Vagina (tissue), 2 donors: ENCODE measurements around the gene ARPIN. TPM values are rescaled to one million over a fixed set of nuclear protein-coding genes. Genes with fewer than 3 reads are reported as not detected.
"Not testable (repeated sequence)": the region's sequence is repeated elsewhere in the genome, so short reads cannot be mapped to it uniquely, and the experiment has no call there.

Experiments used
- DNase-seq, 2 donors: peaks; one replicate each; pipeline ENCODE4 v3.0.0-alpha.2; 2017; ENCODE audit errors: extremely low spot score in 2 of 2
- H3K27ac ChIP-seq: fragments of 200-600 bp; sonication (generic); one replicate; pipeline ENCODE4 v1.5.1; 2019
- H3K27me3 ChIP-seq: fragments of 200-600 bp; sonication (generic); one replicate; pipeline ENCODE4 v1.5.1; 2019
- H3K36me3 ChIP-seq, 2 donors: fragments of 200-600 bp; sonication (generic); one replicate each; pipeline ENCODE4 v1.5.1; 2017 to 2019
- H3K4me1 ChIP-seq: fragments of 200-600 bp; sonication (generic); one replicate; pipeline ENCODE4 v1.5.1; 2019
- H3K4me3 ChIP-seq, 2 donors: fragments of 200-600 bp; sonication (generic); 1 replicate in 1 of 2; 2 replicates in 1 of 2; pipeline ENCODE4 v1.5.1; 2016 to 2019
- H3K9me3 ChIP-seq: fragments of 200-600 bp; sonication (generic); one replicate; pipeline ENCODE4 v1.5.1; 2019
- CTCF ChIP-seq, 3 experiments: fragments of 450-650 bp in 2 of 3; fragments of 200-600 bp in 1 of 3; sonication (generic) in 1 of 3; IDR thresholded peaks; one replicate each; pipeline ENCODE4 v1.5.1; 2017 to 2019; ENCODE audit warnings: antibody characterized with exemption in 3 of 3, mild to moderate bottlenecking in 2 of 3, moderate library complexity in 2 of 3
- POLR2A ChIP-seq, 2 donors: fragments of 450-650 bp; IDR thresholded peaks; one replicate each; pipeline ENCODE4 v1.6.1; 2017; ENCODE audit warnings: antibody characterized with exemption in 2 of 2, mild to moderate bottlenecking in 2 of 2, moderate library complexity in 2 of 2
- POLR2AphosphoS5 ChIP-seq, 2 donors: sonication (generic); formaldehyde crosslinking; IDR thresholded peaks; one replicate each; pipeline ENCODE4 v1.9.0; 2017; ENCODE audit warnings: antibody characterized with exemption in 2 of 2, mild to moderate bottlenecking in 2 of 2, low read depth in 1 of 2; ENCODE audit not compliant: insufficient read depth in 1 of 2
- intact Hi-C: fragments of 100-400 bp; cut with DNase I; formaldehyde crosslinking; loops from one replicate; pipeline ENCODE4 v1.15.1; 2023
- total RNA-seq: library from RNA; depleted of rRNA; stranded (reverse); fragments of >200 nt; gene quantifications from one replicate; pipeline ENCODE4 v1.2.3, GENCODE V29; 2016

The ARPIN gene
- total RNA-seq, 1 donor from 2014 or later, result 20.1 TPM

DNA sequence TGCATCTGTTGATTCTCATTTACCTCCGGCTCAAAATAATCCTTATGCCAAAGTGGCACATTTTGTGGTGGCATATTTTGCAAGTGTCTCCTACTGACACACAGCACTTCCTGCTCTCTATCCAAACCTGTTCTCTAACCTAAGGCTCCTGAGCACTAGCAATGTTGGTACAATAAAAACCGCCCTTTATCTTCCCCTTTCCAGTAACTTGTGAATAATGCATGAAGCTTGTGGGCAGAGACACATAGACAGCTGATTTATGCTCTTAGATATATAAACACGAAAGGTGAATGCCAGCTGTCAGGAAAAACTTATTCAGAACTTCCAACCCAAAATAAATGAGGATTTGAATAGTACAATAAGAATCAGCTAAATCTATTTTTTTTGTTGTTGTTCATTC, 34.6 kb upstream of the ARPIN start:
- TF ChIP-seq POLR2A (IDR thresholded peaks at IDR 0.05) (no peak), POLR2AphosphoS5 (IDR thresholded peaks at IDR 0.05; ENCODE audit: insufficient read depth in 1 of 2, low read depth in 1 of 2) (no peak), CTCF (IDR thresholded peaks at IDR 0.05) (no peak)
- Histone ChIP-seq H3K27ac (no peak overlapping the region), H3K4me3 (no peak overlapping the region), H3K27me3 (no peaks in the 10 kb centered on the region), H3K4me1 (no peaks in the 10 kb centered on the region), H3K9me3 (no peaks in the 10 kb centered on the region), H3K36me3 (no peaks in the 10 kb centered on the region)
- intact Hi-C loops, result no loop called here
- no peak for DNase-seq

GRCh38 chr15:89946681-89947299, 34.0 kb upstream of the ARPIN start:
- Histone ChIP-seq H3K9me3 (no peaks in the 10 kb centered on the region), H3K27ac (no peak overlapping the region), H3K27me3 (no peaks in the 10 kb centered on the region), H3K4me1 (no peaks in the 10 kb centered on the region), H3K36me3 (no peaks in the 10 kb centered on the region), H3K4me3 (no peak overlapping the region)
- DNase-seq, result no peak
- TF ChIP-seq CTCF (IDR thresholded peaks at IDR 0.05), result no peak
- TF ChIP-seq POLR2A (IDR thresholded peaks at IDR 0.05), result no peak
- no peak for TF ChIP-seq POLR2AphosphoS5 (IDR thresholded peaks at IDR 0.05; ENCODE audit: insufficient read depth in 1 of 2, low read depth in 1 of 2)
- intact Hi-C loops, result no loop called here

GRCh38 chr15:89943721-89944120, 31.0 kb upstream of the ARPIN start:
- DNase-seq, H3K4me1 ChIP-seq, H3K27ac ChIP-seq, H3K27me3 ChIP-seq, H3K4me3 ChIP-seq, H3K9me3 ChIP-seq, H3K36me3 ChIP-seq, intact Hi-C loops: not testable (repeated sequence)

GRCh38 chr15:89939910-89940309, 27.2 kb upstream of the ARPIN start:
- no peaks in the 10 kb centered on the region for H3K27me3 ChIP-seq
- no peaks in the 10 kb centered on the region for H3K4me1 ChIP-seq
- intact Hi-C loops, result no loop called here
- DNase-seq, result no peak
- H3K9me3 ChIP-seq, result no peaks in the 10 kb centered on the region
- no peak overlapping the region for H3K4me3 ChIP-seq
- no peak overlapping the region for H3K27ac ChIP-seq
- no peaks in the 10 kb centered on the region for H3K36me3 ChIP-seq
- TF ChIP-seq POLR2AphosphoS5 (IDR thresholded peaks at IDR 0.05; ENCODE audit: insufficient read depth in 1 of 2, low read depth in 1 of 2), result no peak
- no peak for TF ChIP-seq CTCF (IDR thresholded peaks at IDR 0.05)
- no peak for TF ChIP-seq POLR2A (IDR thresholded peaks at IDR 0.05)

DNA sequence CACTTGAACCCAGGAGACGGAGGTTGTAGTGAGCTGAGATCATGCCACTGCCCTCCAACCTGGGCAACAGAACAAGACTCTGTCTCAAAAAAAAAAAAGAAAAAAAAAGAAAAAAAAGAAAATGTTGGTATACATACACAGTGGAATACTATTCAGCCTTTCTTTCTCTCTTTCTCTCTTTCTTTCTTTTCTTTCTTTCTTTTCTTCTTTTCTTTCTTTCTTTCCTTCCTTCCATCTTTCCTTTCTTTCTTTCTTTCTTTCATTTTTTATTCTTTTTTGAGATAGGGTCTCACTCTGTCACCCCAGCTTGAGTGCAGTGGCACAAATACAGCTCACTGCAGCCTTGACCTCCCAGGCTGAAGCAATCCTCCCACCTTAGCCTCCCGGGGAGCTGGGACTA, 26.6 kb upstream of the ARPIN start:
- H3K4me1 ChIP-seq, H3K9me3 ChIP-seq, intact Hi-C loops, H3K27ac ChIP-seq, H3K4me3 ChIP-seq, H3K27me3 ChIP-seq, H3K36me3 ChIP-seq, DNase-seq: not testable (repeated sequence)

DNA sequence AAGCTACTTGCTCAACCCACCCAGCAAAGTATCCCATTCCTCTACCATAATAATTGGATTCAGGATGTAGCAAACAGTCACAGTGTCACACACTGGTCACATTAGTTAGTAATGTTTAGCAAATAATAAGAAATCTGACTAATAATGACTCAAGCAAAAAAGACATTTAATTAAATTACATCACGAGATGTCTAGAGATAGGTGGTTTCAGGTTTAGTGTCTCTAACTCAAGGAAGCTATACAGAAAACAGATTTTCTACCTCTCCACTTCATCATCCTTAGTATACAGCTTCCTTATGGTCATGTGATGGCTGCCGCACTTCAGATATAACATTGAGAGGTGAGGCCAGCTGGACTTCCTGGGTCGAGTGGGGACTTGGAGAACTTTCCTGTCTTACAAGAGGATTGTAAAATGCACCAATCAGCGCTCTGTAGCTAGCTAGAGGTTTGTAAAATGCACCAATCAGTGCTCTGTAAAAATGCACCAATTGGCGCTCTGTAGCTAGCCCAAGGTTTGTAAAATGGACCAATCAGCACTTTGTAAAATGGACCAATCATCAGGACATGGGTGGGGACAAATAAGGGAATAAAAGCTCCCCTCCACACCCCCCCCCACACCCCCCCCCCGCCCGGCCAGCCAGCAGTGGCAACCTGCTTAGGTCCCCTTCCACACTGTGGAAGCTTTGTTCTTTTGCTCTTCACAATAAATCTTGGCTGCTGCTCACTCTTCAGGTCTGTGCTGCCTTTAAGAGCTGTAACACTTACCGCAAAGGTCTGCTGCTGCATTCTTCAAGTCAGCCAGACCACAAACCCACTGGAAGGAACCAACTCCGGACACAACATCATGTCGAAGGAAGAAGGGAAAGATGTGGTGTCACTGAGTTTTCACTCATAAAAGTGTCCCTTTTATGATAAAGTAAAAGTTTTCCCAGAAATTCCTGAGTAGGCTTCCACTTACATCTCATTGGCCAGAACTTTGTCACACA, 24.9 kb upstream of the ARPIN start:
- intact Hi-C loops, result no loop called here
- no peak overlapping the region for H3K4me3 ChIP-seq
- H3K27me3 ChIP-seq, result no peaks in the 10 kb centered on the region
- TF ChIP-seq POLR2A (IDR thresholded peaks at IDR 0.05) (no peak), POLR2AphosphoS5 (IDR thresholded peaks at IDR 0.05; ENCODE audit: insufficient read depth in 1 of 2, low read depth in 1 of 2) (no peak), CTCF (IDR thresholded peaks at IDR 0.05) (no peak)
- H3K27ac ChIP-seq, result no peak overlapping the region
- DNase-seq, result no peak
- H3K9me3 ChIP-seq, result no peaks in the 10 kb centered on the region
- H3K4me1 ChIP-seq, result no peaks in the 10 kb centered on the region
- H3K36me3 ChIP-seq, result no peaks in the 10 kb centered on the region
